CD4-positive, alpha-beta T cell treated with Interleukin-6 at 100 ng/mL for 8 hours (primary cell): Measurements from ENCODE around the gene NUDT15.
"Not testable (repeated sequence)": the region's sequence is repeated elsewhere in the genome, so short reads cannot be mapped to it uniquely, and the experiment has no call there.

Experiments used
- DNase-seq: peaks from one replicate; pipeline ENCODE4 v3.0.0-alpha.2; 2020; ENCODE audit warnings: mixed read lengths, low spot score

Gene NUDT15

DNA sequence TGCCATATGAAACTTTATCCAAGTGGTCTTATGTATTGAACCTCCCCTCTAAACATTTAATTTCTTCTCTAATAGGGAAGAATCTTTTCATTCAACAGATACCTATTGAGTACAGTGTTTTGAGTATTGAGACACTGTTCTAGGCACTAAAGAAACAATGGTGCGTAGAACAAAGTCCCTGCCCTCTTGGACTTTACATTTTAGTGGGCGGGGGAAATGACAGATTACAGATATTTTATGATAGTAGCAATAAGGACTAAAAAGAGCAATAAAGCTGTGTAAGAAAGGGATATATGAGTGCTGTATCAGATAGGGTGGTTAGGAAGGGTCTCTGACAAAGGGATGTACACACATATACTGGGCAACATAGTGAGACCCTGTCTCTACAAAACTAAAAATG lies 5.4 kb downstream of the NUDT15 start:
- DNase-seq: no peak

DNA sequence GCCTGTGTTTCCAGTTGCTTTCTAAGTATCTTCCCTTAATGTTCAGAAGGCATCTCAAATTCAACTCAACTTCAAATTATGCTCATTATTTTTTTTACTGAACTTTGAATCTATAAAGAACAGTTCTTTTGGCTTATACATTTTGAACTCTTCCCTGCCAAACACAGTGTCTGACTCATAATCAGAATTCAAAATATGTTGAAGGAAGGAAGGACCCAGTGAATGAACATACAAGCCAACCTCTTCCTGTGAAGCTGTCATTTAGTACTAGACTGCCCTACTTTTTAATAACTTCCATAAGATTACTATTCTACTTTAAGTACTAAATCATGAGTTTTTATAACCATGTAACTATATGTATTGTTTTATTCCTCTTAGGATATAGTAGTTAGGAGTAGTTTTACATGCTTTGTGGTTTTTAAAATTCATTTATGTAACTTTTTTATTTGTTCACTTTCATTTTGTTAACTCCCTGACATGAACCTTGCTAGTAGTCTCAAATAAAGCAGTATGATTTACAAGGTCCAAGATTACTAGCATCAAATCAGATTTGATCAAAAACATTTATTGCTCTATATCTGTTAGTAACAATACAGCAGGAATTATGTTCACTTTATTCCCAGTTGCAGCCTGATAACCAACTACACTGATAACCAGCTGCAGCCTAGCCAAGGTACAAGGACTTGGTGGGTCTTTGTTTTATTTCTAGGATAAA lies 6.4 kb downstream of the NUDT15 start:
- no peak for DNase-seq

DNA sequence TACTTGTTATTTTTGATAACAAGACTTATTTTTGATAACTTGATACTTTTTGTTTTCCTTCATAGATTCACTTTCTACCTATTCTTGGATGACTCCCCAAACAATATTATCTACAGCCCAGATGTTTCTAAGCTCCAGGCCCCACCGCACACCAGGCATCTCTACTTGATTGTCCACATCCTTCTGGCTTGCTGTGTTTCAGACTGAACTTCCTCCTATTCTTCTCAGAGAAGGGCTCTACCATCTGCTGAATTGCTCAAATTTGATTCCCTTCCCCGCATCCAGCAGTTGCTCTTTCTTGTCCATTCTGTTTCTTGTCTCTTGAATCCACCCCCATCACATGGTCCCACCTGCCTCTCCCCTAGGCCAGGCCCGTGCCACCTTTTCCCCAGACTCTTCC lies 13.0 kb downstream of the NUDT15 start:
- no peak for DNase-seq

DNA sequence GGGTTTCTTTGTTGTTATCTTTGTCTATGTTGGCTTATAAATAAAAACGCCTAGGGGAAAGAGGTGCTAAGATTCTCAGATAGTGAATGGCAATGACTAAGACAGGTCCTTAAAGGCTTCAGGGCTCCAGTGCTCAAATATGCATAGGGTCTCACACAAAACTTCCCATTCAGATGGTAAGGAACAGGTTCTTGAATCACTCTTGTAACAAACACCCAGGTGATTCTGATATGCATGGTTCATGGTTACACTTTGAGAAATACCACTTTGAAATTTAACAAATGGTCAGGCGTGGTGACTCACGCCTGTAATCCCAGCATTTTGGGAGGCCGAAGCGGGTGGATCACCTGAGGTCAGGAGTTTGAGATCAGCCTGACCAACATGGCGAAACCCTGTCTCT lies 17.1 kb downstream of the NUDT15 start:
- DNase-seq: no peak

DNA sequence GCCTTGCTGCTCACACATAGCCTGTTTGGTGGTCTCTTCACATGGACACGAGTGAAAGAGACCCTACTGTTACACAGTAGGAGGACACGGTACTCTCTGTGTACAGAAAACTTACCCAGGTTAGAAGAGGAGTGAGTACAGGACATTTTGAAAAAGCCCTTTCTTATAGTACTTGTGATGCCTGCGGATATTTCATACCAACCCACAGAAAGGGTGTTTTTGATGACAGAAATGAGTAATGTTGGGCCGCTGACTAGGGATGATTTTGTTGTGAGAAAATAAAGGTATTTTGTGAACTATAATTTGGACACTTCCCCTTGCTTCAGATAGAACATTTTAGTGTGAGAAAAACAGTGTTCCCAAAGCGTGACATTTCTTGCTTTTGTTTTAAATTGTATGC lies 18.2 kb downstream of the NUDT15 start:
- DNase-seq: no peak

DNA sequence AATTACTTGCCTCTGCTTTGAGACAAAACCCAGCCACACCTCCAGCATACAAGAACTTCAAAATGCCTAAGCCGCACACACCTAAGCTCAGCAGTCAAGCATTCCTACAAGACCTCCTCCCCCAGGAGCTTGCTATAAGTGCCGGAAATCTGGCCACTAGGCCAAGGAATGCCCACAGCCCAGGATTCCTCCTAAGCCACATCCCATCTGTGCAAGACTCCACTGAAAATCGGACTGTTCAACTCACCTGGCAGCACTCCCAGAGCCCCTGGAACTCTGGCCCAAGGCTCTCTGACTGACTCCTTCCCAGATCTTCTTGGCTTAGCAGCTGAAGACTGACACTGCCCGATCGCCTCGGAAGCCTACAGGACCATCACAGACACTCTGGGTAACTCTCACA lies 21.0 kb downstream of the NUDT15 start:
- not testable (repeated sequence) for DNase-seq

DNA sequence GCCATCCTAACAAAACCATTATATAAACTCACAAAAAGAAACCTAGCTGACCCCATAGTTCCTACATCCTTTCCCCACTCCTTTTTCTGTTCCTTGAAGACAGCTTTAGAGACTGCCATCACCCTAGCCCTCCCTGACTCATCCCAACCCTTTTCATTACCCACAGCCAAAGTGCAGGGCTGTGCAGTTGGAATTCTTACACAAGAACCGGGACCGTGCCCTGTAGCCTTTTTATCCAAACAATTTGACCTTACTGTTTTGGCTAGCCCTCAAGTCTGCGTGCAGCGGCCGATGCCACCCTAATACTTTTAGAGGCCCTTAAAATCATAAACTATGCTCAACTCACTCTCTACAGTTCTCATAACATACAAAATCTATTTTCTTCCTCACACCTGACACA lies 22.4 kb downstream of the NUDT15 start:
- DNase-seq: not testable (repeated sequence)

DNA sequence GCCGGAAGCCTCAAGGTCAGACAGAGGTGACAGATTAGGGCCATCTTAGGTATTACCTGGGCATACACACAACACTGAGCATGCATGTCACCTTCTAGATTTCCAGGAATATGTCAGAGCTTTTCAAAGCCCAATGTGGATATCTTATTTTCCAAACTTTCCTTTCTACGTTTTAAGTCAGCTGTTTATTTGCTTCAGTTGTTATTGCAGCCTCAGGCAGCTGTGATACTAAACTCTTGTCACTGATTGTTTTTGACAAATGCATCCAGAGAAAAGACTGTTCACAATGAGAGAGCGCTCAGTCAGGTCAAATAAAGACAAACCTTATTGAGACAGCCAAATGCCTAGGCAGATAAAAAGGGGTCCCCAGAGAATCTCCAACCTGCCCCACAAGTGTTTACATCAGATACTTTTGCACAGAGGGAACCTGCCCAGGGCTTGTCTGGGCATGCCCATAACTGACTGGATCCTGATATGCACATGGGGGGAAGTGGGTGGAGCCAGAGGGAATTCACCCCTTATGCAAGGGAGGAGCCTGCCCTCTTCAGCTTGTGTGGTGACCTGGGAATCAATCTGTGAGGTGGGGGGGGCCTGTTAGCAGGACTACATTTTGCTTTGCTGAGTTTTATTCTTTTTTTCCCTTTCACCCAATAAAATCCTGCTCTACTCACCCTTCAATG lies 28.9 kb downstream of the NUDT15 start:
- DNase-seq: peak; percentile 34

DNA sequence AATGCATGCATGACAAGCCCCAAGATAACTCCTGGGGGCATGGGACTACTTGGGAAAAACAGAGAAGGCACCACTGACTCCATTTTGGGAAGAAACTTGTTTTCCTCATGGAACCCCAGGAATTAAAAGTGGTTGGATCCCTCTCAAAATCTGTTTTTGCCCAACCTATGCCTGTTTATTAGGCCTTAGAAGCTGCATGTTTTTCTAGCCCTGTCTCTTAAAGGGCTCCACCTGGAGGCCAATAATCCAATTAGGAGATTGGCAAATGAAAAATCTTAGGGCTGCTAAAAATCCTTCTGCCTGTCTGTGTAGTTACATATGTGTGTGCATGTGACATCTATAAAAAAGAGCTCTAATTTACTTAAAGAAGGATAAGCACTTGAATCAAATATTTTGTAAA lies 30.5 kb downstream of the NUDT15 start:
- DNase-seq: no peak

DNA sequence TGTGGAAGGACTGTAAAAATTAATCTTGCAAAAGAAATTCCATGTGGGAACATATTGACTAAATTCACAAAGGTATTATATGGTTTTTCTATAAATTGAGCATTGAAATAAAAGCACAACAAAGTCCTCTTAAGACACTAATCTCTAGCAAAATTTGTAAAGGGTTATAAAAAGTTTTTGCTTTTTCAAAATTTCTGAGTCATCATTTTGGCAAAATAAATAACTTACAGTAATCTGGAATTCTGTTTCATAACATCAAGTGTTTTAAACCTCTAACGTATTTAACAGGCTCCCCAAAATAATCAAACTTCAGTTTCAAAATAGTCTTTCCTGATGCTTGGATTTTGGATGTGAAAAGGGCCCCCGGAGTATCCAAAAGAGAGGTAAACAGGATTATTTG lies 31.4 kb downstream of the NUDT15 start:
- no peak for DNase-seq

DNA sequence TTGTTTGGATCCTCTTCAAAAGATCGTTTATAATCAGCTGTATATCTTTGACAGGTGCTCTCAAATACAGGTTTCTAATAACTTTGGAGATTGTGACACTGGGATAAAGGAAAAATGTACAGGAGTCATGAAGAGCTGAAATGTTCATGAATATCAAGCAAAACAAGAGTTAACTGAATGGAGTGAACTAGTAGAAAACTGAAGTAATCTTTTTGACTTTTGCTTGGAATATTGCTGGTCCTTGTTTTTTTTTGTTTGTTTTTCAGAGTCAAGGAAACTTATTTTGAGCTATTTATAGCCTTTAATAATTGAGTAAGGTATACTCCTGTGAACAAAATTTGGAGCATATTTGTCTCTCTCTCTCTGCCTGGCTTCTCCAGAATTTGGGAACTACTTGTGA lies 32.0 kb downstream of the NUDT15 start:
- no peak for DNase-seq

DNA sequence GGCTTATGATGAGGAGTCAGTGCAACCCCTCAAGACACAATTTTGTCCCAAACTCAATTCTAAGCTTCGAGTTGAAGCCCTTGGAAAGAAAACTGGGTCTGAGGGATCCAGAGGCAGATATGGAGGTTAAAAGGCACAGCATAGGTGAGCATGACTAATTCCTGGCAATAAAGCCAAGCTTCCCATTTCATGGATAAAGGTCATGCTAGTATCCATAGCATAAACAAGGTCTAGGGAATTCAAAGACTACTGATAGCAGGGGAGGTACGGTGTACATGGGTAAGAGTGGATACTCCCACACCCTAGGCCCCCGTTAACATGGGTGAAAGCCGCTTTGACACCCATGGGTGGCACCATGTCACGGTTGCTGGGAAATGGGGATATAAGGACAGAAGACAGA lies 33.4 kb downstream of the NUDT15 start:
- no peak for DNase-seq

DNA sequence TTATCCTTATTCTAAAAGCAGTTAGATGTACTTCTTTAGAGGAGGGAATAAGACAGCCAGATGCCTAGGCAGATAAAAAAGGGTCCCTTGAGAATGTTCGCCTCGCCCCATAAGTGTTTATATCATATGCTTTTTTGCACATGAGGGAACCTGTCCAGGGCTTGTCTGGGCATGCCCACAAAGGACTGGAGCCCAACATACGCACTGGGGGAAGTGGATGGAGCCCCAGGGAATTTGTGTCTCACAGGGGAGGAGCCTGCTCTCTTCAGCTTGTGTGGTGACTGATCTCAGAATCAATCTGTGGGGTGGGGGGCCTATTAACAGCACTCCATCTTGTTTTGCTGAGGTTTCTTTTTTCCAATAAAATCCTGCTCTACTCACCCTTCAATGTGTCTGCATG lies 34.8 kb downstream of the NUDT15 start:
- no peak for DNase-seq

DNA sequence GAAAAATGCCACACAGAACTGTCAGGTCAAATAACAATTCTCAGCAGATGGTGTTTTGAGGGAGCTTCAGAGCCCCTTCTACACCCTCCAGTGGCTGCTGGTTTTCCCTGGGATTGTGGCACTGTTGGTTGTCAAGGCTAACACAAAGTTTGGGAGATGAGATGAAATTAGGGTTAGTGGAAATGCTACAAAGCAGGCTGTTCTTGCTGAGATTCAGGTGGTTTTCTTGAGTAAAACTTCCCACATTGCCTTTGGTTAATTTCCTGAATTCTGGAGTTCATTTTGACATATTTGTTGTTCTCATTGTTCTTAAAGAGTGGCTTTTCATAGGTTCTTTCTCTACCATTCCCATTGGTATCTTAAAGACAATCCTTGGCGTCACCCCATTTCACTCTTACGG lies 35.3 kb downstream of the NUDT15 start:
- no peak for DNase-seq

DNA sequence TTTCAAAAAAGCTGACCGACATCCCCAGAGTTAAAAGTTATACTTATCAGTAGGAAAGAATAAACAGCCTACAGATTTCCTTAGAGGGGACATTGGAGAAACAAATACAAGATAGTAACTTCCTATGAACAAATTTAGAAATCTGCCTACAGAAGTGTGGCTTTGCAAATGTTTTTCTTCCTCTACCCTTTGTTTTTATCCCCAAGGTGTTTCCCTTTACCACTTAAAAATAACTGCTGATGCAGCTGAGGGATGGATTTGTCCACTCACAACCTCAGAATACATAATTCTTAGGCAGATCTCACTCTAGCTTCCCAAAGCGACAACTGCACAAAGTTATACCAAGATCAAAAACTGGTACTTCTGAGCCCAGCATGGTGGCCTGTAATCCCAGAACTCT lies 36.5 kb downstream of the NUDT15 start:
- no peak for DNase-seq

DNA sequence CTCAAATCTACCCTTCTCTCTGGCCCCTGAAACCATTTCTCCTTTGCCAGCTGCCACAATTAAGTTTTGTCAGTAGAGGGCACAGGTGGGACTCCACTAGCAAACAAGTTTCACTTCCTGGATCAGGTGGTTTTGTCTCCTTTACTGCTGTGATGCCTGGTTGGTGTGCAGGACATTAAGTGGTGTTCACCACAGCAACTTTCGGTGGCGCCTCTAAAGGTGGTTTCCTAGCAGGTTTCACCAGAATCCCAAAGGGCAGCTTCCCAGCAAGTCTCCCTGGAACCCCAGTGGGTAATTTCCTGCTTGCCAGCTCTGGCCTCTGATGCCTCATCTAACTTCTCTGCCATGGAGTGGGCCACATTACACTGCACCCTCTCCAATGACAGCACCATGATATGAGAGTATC lies 40.7 kb downstream of the NUDT15 start:
- DNase-seq: peak; percentile 18

DNA sequence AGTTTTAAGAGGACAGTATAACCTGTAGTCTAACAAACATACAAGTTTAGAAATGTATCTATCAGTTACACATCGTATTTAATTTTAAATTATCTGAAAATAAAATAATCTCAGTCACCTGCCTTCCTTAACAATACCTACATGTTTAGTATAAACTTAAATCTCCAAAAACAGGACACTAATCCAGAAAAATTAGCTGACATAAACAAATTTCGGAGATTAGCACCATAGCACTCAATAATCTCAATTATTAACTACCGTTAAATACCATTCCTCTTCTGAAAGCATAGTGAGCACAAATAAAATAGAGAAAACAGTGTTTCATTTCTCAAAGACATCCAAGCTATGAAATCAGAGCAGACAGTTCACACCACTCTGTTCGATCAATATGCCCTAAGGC lies 44.2 kb downstream of the NUDT15 start:
- no peak for DNase-seq

DNA sequence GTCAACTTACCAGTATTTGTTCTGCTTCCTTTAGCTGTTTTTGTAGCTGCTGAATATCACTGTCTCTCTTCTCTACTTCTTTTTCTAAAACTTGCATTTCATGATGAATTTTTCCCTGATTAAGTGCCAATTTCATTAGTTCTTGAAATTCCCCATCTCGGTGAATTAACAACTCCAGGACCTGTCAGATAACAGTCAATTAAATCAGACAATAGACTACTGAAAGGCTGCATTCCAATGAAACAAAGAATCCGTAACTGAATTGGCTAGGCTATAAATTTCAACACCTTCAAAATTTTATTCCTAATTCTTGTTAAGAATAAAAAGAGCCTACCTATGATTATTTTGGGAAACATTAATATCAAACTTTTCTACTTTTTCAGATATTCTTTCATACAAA lies 48.7 kb downstream of the NUDT15 start:
- no peak for DNase-seq

DNA sequence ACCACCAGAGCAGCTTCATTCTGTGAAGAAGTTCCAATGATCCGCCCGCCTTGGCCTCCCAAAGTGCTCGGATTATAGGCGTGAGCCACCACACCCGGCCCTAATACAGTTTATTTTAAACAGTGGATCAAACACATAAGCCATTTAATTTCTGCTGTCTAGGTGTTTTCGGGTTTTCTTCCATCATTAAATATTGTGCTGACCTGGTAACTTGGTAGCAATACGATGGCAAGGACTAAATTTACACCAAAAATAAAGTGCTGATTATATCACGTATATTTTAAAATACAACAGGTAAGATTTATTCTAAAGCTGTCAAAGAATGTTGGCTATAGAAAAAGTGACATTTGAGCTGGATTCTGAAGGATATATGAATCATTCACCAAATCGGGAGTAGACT lies 56.1 kb downstream of the NUDT15 start:
- DNase-seq: no peak

DNA sequence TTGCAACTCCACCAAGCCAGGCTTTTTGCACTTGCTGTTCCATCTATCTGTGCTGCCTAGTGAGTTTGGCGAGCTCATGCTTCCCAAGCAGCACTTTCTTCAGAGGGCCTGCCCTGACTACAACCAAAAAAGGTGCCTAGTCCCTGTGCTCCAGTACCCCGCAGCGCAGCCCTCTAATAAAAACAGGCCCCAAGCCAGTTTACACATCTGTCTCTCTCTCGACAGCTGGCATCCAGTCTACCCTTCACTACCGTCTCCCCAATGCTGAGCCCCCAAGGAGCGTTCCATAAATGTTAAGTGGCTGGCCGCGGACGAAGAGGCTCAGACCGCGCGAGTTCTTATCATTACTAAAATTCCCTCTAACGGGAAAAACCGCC lies 56.9 kb downstream of the NUDT15 start:
- DNase-seq: no peak

DNA sequence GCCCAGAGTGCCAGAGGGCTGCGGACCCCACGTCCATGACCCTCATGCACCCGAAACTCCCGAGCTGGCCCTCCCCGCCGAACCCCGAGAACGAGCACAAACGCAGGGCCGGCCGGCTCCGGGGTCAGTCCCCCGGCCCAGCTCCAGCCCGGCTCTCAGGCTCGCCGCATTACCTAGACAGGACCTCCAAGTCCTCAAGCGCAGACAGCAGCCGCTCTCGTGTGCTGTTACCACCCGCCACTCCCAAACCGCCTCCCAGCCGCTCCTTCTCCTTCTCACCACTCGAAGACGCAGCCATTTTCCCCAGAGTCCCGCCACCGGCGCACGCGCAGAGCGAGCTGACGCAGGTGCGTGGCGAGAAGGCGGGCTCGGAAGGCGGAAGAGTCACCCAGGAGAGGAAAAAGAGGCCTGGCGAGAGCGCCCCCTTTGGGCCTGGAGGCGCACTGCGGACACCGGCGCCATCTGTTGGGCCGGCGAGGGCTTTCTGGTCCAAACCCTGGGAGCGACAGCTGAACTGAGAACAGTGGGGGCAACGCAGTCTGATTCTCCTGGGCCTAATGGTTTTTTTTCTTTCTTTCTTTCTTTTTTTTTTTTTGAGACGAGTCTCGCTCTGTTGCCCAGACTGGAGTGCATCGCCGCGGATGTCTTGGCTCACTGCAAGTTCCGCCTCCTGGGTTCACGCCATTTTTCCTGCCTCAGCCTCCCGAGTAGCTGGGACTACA lies 57.4 kb downstream of the NUDT15 start, which contains the start of gene MED4:
MED4 (minus strand) TSS at position 324 of the 722 bp plus-strand sequence; CDS start at position 298, 26 bp downstream.
- peak; percentile 95 for DNase-seq

DNA sequence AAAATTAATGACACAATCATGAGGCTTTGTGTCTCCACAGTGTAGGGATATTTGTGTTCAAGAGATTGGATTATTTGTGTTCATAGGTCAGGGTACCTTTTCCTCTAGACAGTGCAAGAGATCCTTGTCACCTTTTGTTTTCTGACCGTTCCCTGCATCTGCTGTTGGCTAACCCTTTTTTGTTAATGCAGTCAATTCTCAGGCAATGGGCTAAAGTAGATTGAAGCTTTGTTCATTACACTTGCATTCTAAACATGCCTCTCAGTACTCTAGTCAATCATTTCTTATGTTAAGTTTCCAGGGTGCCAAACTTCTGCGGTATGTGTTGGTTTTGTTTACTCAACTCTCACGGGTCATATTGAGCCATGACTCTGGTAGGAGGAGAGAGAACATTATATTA lies 59.1 kb downstream of the NUDT15 start:
- DNase-seq: no peak
